ENCODE data around the gene GCAT. TPM values are rescaled to one million over a fixed set of nuclear protein-coding genes. Genes with fewer than 3 reads are reported as not detected.

Gene GCAT
- total and polyA plus RNA-seq, 9 of the 15 experiments (the other 6 are each of a cell fraction or from before 2014, with no cell fraction given): 1.9 to 69.9 (median 26.4) TPM

- BruUV-seq (replicated peaks): no TSS peak
- intact Hi-C loops (cut with micrococcal nuclease) (no loop called here), in situ Hi-C loops (cut with MboI) (no loop called here)
- H4K20me1 ChIP-seq (replicated peaks; ENCODE audit: control insufficient read depth, insufficient read depth, low read length): no peaks in the 10 kb centered on the region
- peaks cover 4% of the 10 kb centered on the region; the same call in 1 of the 2 replicates for H3K9me3 ChIP-seq (replicated peaks; ENCODE audit: control insufficient read depth, insufficient read depth, low read depth, low read length)
- H3K27me3 ChIP-seq (ENCODE audit: control insufficient read depth in 2 of 2, insufficient read depth in 2 of 2, low read length in 2 of 2): no peaks in the 10 kb centered on the region
- ATAC-seq (no peak), FAIRE-seq (no peak), DNase-seq (ENCODE audit: extremely low read depth in 1 of 4, low spot score in 3 of 4) (no peak)
- H3K9ac ChIP-seq (ENCODE audit: insufficient read depth in 1 of 2, low read depth in 2 of 2, low read length in 2 of 2): peak overlapping the region in 1 of 2 experiments; percentile 73; a peak in 2 of 4 replicates
- peaks cover 14% of the 10 kb centered on the region; the same call in 2 of the 3 replicates for H3K36me3 ChIP-seq (ENCODE audit: control insufficient read depth, insufficient read depth, low read length)
- H3K79me2 ChIP-seq (ENCODE audit: control insufficient read depth, insufficient read depth, low read length): peaks cover 47% of the 10 kb centered on the region
- peak overlapping the region; percentile 62 for H3K27ac ChIP-seq (ENCODE audit: extremely low read depth, low read depth, low read length)
- H3K4me3 ChIP-seq: peak overlapping the region; percentile 77
- ChIA-PET POLR2A (interaction anchor here (0.8 to 1.6 kb wide), 4 partner anchors 8 to 108 kb away, joined by 3 to 6 read pairs (median 5); partner anchors contain the start of genes C22orf23 and POLR2F), CTCF (ENCODE audit: low intra/inter-chr PET ratio) (no interaction called here)
- H3K4me2 ChIP-seq (ENCODE audit: insufficient read depth, low read length): peak overlapping the region; percentile 88
- WGBS (ENCODE audit: insufficient coverage, low coverage, missing lambda C conversion rate): 77% methylated on average over 5 of the region's 6 CpGs
- H2AFZ ChIP-seq (ENCODE audit: low read depth, low read length): no peak overlapping the region
- H3K4me1 ChIP-seq (replicated peaks in 1 of 2; ENCODE audit: control insufficient read depth in 2 of 2, insufficient read depth in 2 of 2, low read length in 2 of 2): peaks cover 9 to 11% of the 10 kb centered on the region in 2 experiments; a peak in 4 of 5 replicates
- no peaks in the 10 kb centered on the region for H3K9me1 ChIP-seq (ENCODE audit: control insufficient read depth, insufficient read depth, low read length)
- TF ChIP-seq, protein P1, sequence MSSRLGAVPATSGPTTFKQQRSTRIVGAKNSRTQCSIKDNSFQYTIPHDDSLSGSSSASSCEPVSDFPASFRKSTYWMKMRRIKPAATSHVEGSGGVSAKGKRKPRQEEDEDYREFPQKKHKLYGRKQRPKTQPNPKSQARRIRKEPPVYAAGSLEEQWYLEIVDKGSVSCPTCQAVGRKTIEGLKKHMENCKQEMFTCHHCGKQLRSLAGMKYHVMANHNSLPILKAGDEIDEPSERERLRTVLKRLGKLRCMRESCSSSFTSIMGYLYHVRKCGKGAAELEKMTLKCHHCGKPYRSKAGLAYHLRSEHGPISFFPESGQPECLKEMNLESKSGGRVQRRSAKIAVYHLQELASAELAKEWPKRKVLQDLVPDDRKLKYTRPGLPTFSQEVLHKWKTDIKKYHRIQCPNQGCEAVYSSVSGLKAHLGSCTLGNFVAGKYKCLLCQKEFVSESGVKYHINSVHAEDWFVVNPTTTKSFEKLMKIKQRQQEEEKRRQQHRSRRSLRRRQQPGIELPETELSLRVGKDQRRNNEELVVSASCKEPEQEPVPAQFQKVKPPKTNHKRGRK (tag; IDR thresholded peaks at IDR 0.05): 0 out of 2 replicates have a peak, but pooled peaks have one; percentile 35
- TF ChIP-seq, protein P2, sequence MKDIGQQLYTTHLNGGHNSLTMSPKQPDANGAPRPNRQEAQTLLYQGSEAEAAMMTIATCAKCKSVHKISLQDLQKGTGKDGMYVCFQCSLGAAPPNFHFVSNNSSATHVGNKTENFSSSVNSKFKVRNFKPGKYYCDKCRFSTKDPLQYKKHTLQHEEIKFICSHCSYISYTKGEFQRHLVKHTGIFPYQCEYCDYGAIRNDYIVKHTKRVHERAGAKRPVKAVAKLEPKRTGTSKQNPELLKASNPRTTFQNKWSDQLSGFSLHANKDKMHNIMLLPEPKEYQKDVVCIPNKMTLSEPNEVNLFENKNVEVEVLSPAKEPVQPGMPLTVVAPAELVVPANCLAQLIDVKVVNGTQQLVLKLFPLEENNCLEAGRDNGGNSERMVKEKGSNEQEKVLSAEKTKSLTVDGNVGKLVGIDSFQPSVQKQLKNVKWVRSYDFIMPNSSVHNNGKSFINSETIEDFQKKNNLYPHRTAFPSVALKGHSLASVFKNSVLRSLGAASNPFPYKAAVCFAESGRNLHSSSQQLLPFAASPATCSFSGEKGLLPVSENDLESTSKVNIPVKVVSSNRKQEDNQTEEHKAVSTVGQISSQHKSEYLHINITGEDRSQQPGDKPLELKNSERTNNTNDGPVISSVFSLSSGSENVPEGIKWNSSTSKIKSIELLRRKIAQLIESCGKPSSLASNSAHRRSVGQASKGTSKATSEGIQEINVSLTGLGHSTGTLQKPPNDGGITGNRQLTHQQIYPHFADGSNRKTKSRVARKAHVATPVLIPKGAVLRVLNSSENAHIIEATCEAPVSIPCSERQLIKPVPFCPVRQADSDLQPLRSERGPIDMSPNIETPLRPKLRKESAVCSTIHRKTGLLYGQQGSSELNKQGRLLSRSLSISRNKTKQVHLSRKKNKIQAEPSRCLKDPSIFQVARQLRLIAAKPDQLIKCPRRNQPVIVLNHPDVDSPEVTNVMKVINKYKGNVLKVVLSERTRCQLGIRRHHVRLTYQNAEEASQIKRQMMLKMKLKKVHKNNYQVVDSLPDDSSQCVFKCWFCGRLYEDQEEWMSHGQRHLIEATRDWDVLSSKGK (CRISPR knock-in tag; IDR thresholded peaks at IDR 0.05): no peak
- TF ChIP-seq, protein P3, sequence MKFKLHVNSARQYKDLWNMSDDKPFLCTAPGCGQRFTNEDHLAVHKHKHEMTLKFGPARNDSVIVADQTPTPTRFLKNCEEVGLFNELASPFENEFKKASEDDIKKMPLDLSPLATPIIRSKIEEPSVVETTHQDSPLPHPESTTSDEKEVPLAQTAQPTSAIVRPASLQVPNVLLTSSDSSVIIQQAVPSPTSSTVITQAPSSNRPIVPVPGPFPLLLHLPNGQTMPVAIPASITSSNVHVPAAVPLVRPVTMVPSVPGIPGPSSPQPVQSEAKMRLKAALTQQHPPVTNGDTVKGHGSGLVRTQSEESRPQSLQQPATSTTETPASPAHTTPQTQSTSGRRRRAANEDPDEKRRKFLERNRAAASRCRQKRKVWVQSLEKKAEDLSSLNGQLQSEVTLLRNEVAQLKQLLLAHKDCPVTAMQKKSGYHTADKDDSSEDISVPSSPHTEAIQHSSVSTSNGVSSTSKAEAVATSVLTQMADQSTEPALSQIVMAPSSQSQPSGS (CRISPR knock-in tag; IDR thresholded peaks at IDR 0.05): no peak
- TF ChIP-seq SP1 (CRISPR knock-in tag; IDR thresholded peaks at IDR 0.05) (no peak), GATA2 (CRISPR knock-in tag; IDR thresholded peaks at IDR 0.05) (no peak), ZNF785 (CRISPR knock-in tag; IDR thresholded peaks at IDR 0.05) (no peak), HSF4 (CRISPR knock-in tag; IDR thresholded peaks at IDR 0.05; ENCODE audit: borderline replicate concordance) (no peak), XRCC4 (IDR thresholded peaks at IDR 0.05; ENCODE audit: extremely low read depth, insufficient read depth, insufficient read length) (no peak), RCOR1 (IDR thresholded peaks at IDR 0.05; ENCODE audit: borderline replicate concordance in 1 of 2, low read depth in 2 of 2, low read length in 2 of 2) (no peak), ZNF696 (CRISPR knock-in tag; conservative IDR thresholded peaks at IDR 0.05) (no peak), ZNF217 (CRISPR knock-in tag; IDR thresholded peaks at IDR 0.05) (no peak), OTX1 (CRISPR knock-in tag; IDR thresholded peaks at IDR 0.05) (no peak), ZEB2 (IDR thresholded peaks at IDR 0.05) (no peak), ZBTB1 (CRISPR knock-in tag; IDR thresholded peaks at IDR 0.05; ENCODE audit: borderline replicate concordance, low read depth) (no peak), RNF219 (CRISPR knock-in tag; IDR thresholded peaks at IDR 0.05) (no peak)
Measured at GRCh38 chr22:37844904-37845329, 37.2 kb downstream of the GCAT start.
